ENCODE data around the gene DDX56. TPM values are rescaled to one million over a fixed set of nuclear protein-coding genes. Genes with fewer than 3 reads are reported as not detected.
"Not testable (repeated sequence)": the region's sequence is repeated elsewhere in the genome, so short reads cannot be mapped to it uniquely, and the experiment has no call there.

DDX56 gene
- polyA plus RNA-seq, 3 donors, result 32.2 to 69.3 (median 33.9) TPM

GRCh38 chr7:44555350-44555749 is 18.4 kb downstream of the DDX56 start:
- Mint-ChIP-seq H3K27me3 (ENCODE audit: low read depth in 3 of 3) (peaks cover 2 to 21% (median 16%) of the 10 kb centered on the region in 3 donors), H3K9me3 (peaks cover 0 to 6% (median 0%) of the 10 kb centered on the region in 7 donors), H3K4me3 (no peak overlapping the region), H3K4me1 (no peaks in the 10 kb centered on the region), H3K27ac (no peak overlapping the region), H3K36me3 (no peaks in the 10 kb centered on the region)
- intact Hi-C loops (cut with micrococcal nuclease), result no loop called here
- WGBS (ENCODE audit: insufficient coverage), result no CpG with 5 or more reads among the region's 2 CpGs
- H3K79me2 ChIP-seq (ENCODE audit: insufficient read depth, low read length), result no peaks in the 10 kb centered on the region
- no peaks in the 10 kb centered on the region for H3K27me3 ChIP-seq (ENCODE audit: control insufficient read depth in 2 of 2, insufficient read depth in 2 of 2, low read length in 2 of 2)
- no peaks in the 10 kb centered on the region for H3K9me3 ChIP-seq (replicated peaks in 1 of 2; ENCODE audit: control insufficient read depth in 1 of 2, insufficient read depth in 1 of 2, low read length in 2 of 2)
- H2AFZ ChIP-seq (ENCODE audit: insufficient read depth, low read depth, low read length, poor library complexity, severe bottlenecking), result no peak overlapping the region
- no peaks in the 10 kb centered on the region for H3K4me1 ChIP-seq (ENCODE audit: control insufficient read depth in 1 of 2, insufficient read depth in 2 of 2, low read length in 2 of 2)
- H3K9ac ChIP-seq (ENCODE audit: insufficient read depth, low read length, poor library complexity, severe bottlenecking), result no peak overlapping the region
- no peaks in the 10 kb centered on the region for H4K20me1 ChIP-seq (ENCODE audit: insufficient read depth, low read length)
- no peak overlapping the region for H3K4me2 ChIP-seq (replicated peaks; ENCODE audit: extremely low read depth, low read length, poor library complexity, severe bottlenecking)
- TF ChIP-seq CTCF (IDR thresholded peaks at IDR 0.05), result no peak
- DNase-seq, result no peak
- no peak overlapping the region for H3K4me3 ChIP-seq (replicated peaks in 1 of 3; ENCODE audit: low read depth in 2 of 3, low read length in 3 of 3)
- no peaks in the 10 kb centered on the region for H3K36me3 ChIP-seq (replicated peaks in 1 of 2; ENCODE audit: control insufficient read depth in 1 of 2, insufficient read depth in 2 of 2, low read length in 2 of 2)
- H3K27ac ChIP-seq (ENCODE audit: low read depth in 1 of 2, low read length in 2 of 2), result no peak overlapping the region

- H3K27me3 ChIP-seq (ENCODE audit: control insufficient read depth in 2 of 2, insufficient read depth in 2 of 2, low read length in 2 of 2); H3K79me2 ChIP-seq (ENCODE audit: insufficient read depth, low read length); H3K4me1 ChIP-seq (ENCODE audit: control insufficient read depth in 1 of 2, insufficient read depth in 2 of 2, low read length in 2 of 2); intact Hi-C loops (cut with micrococcal nuclease); H3K27ac Mint-ChIP-seq; H3K27ac ChIP-seq (ENCODE audit: low read depth in 1 of 2, low read length in 2 of 2); H4K20me1 ChIP-seq (ENCODE audit: insufficient read depth, low read length); H3K9me3 ChIP-seq (replicated peaks in 1 of 2; ENCODE audit: control insufficient read depth in 1 of 2, insufficient read depth in 1 of 2, low read length in 2 of 2); H3K4me2 ChIP-seq (replicated peaks; ENCODE audit: extremely low read depth, low read length, poor library complexity, severe bottlenecking); H3K4me3 ChIP-seq (replicated peaks in 1 of 3; ENCODE audit: low read depth in 2 of 3, low read length in 3 of 3); H3K9ac ChIP-seq (ENCODE audit: insufficient read depth, low read length, poor library complexity, severe bottlenecking); H2AFZ ChIP-seq (ENCODE audit: insufficient read depth, low read depth, low read length, poor library complexity, severe bottlenecking); H3K4me1 Mint-ChIP-seq; H3K4me3 Mint-ChIP-seq; H3K36me3 Mint-ChIP-seq; DNase-seq; H3K36me3 ChIP-seq (replicated peaks in 1 of 2; ENCODE audit: control insufficient read depth in 1 of 2, insufficient read depth in 2 of 2, low read length in 2 of 2); H3K9me3 Mint-ChIP-seq: not testable (repeated sequence)
- WGBS (ENCODE audit: insufficient coverage), result no CpG with 5 or more reads among the region's 3 CpGs
- peaks cover 8 to 31% (median 15%) of the 10 kb centered on the region in 3 donors for H3K27me3 Mint-ChIP-seq (ENCODE audit: low read depth in 3 of 3)
Measured at GRCh38 chr7:44552473-44553005, 21.2 kb downstream of the DDX56 start.

All from CD14-positive monocyte (primary cell).